Measurements from ENCODE around the gene TBC1D17. TPM values are rescaled to one million over a fixed set of nuclear protein-coding genes. Genes with fewer than 3 reads are reported as not detected.

The TBC1D17 gene
- total RNA-seq, 1 donor = 23.3 TPM

- no peak for DNase-seq (ENCODE audit: low read depth)
- no peak for TF ChIP-seq CTCF (IDR thresholded peaks at IDR 0.05; ENCODE audit: insufficient read depth, low read depth, low read length)
- H3K4me3 ChIP-seq (ENCODE audit: low read depth, low read length) = no peak overlapping the region
These were observed 17.0 kb upstream of the TBC1D17 start for GRCh38 chr19:49860336-49861102.

GRCh38 chr19:49861107-49861506 is 16.4 kb upstream of the TBC1D17 start:
- no peak overlapping the region for H3K4me3 ChIP-seq (ENCODE audit: low read depth, low read length)
- TF ChIP-seq CTCF (IDR thresholded peaks at IDR 0.05; ENCODE audit: insufficient read depth, low read depth, low read length) = no peak
- no peak for DNase-seq (ENCODE audit: low read depth)

- H3K4me3 ChIP-seq (ENCODE audit: low read depth, low read length) = no peak overlapping the region
- no peak for DNase-seq (ENCODE audit: low read depth)
- TF ChIP-seq CTCF (IDR thresholded peaks at IDR 0.05; ENCODE audit: insufficient read depth, low read depth, low read length) = no peak
These were observed 15.7 kb upstream of the TBC1D17 start for GRCh38 chr19:49861541-49862378.

- DNase-seq (ENCODE audit: low read depth) = no peak
- TF ChIP-seq CTCF (IDR thresholded peaks at IDR 0.05; ENCODE audit: insufficient read depth, low read depth, low read length) = peak; percentile 37
These were observed 14.9 kb upstream of the TBC1D17 start for GRCh38 chr19:49862391-49863253.

GRCh38 chr19:49863254-49863934 is 14.1 kb upstream of the TBC1D17 start:
- no peak overlapping the region for H3K4me3 ChIP-seq (ENCODE audit: low read depth, low read length)
- DNase-seq (ENCODE audit: low read depth) = no peak
- TF ChIP-seq CTCF (IDR thresholded peaks at IDR 0.05; ENCODE audit: insufficient read depth, low read depth, low read length) = no peak

More at GRCh38 chr19:49862391-49863253, 14.9 kb upstream of the TBC1D17 start:
- no peak overlapping the region for H3K4me3 ChIP-seq (ENCODE audit: low read depth, low read length)

GRCh38 chr19:49863935-49864320 is 13.6 kb upstream of the TBC1D17 start:
- TF ChIP-seq CTCF (IDR thresholded peaks at IDR 0.05; ENCODE audit: insufficient read depth, low read depth, low read length) = no peak
- H3K4me3 ChIP-seq (ENCODE audit: low read depth, low read length) = no peak overlapping the region
- DNase-seq (ENCODE audit: low read depth) = no peak

Data from fibroblast of villous mesenchyme (primary cell).